KMS-11 (cell line): ENCODE results near the gene HSPA12A.

Experiments used
- H2AFZ ChIP-seq: fragments of 200-600 bp; sonication (generic); 2 replicates; pipeline ENCODE4 v1.6.1; 2016; ENCODE audit warnings: antibody characterized with exemption, mixed run types, low read depth
- H3K27ac ChIP-seq: fragments of 200-600 bp; sonication (generic); 2 replicates; pipeline ENCODE4 v1.6.1; 2016; ENCODE audit warnings: mild to moderate bottlenecking, mixed run types
- H3K27me3 ChIP-seq: fragments of 200-600 bp; sonication (generic); 2 replicates; pipeline ENCODE4 v1.6.1; 2017; ENCODE audit warnings: mild to moderate bottlenecking, low read depth, mixed run types, moderate library complexity; ENCODE audit not compliant: insufficient read depth
- H3K36me3 ChIP-seq: fragments of 200-600 bp; sonication (generic); 2 replicates; pipeline ENCODE4 v1.6.1; 2017; ENCODE audit warnings: mild to moderate bottlenecking, mixed run types; ENCODE audit not compliant: insufficient read depth
- H3K4me1 ChIP-seq: fragments of 200-600 bp; sonication (generic); 2 replicates; pipeline ENCODE4 v1.6.1; 2016; ENCODE audit warnings: mild to moderate bottlenecking, low read depth, mixed run types; ENCODE audit not compliant: poor library complexity, severe bottlenecking
- H3K4me2 ChIP-seq: fragments of 200-600 bp; sonication (generic); 2 replicates; pipeline ENCODE4 v1.7.0; 2016; ENCODE audit warnings: mild to moderate bottlenecking, mixed run types
- H3K4me3 ChIP-seq: fragments of 200-600 bp; sonication (generic); IDR thresholded peaks from 2 replicates; pipeline ENCODE4 v1.6.1; 2017; ENCODE audit warnings: low read depth, low read length, mixed read lengths; ENCODE audit not compliant: insufficient read depth
- H3K79me2 ChIP-seq: fragments of 200-600 bp; sonication (generic); 2 replicates; pipeline ENCODE4 v1.6.1; 2016; ENCODE audit warnings: low read depth, mixed run types; ENCODE audit not compliant: insufficient read depth
- H3K9ac ChIP-seq: fragments of 200-600 bp; sonication (generic); 2 replicates; pipeline ENCODE4 v1.6.1; 2016; ENCODE audit warnings: mild to moderate bottlenecking, mixed run types
- H4K20me1 ChIP-seq: fragments of 200-600 bp; sonication (generic); 2 replicates; pipeline ENCODE4 v1.6.1; 2016; ENCODE audit warnings: mild to moderate bottlenecking, mixed run types; ENCODE audit not compliant: insufficient read depth
- TF ChIP-seq, protein P1 (sequence below): fragments of 200-600 bp; sonication (generic); conservative IDR thresholded peaks from 2 replicates; pipeline ENCODE4 v1.6.1; 2017; ENCODE audit warnings: low read depth, mild to moderate bottlenecking, antibody characterized with exemption, low read length, moderate library complexity, mixed read lengths

HSPA12A gene

DNA sequence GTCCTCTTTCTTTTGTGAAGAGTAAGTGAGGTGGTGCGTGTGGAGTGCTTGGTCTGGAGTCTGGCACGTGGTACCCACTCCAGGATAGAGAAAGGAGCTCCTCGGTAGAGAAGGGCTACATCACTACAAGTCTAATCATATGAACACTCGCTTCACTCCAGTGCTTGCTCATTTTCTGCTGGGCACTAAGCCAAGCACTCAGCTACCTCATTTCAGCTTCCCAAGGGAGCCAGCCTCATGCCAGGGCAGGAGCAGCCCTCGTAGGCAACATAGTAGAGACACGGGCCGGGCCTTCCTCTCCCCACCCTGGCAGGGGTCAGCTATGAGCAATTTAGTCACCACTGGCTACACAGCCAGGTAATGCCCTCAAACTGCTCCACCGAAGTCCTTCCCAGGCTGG, 11.4 kb upstream of the HSPA12A start:
- Histone ChIP-seq H2AFZ (no peak overlapping the region), H3K4me2 (no peak overlapping the region), H4K20me1 (no peaks in the 10 kb centered on the region), H3K27ac (no peak overlapping the region), H3K4me3 (no peak overlapping the region), H3K79me2 (no peaks in the 10 kb centered on the region), H3K27me3 (no peaks in the 10 kb centered on the region), H3K4me1 (no peaks in the 10 kb centered on the region), H3K9ac (no peak overlapping the region), H3K36me3 (no peaks in the 10 kb centered on the region)
- TF ChIP-seq, protein P1, sequence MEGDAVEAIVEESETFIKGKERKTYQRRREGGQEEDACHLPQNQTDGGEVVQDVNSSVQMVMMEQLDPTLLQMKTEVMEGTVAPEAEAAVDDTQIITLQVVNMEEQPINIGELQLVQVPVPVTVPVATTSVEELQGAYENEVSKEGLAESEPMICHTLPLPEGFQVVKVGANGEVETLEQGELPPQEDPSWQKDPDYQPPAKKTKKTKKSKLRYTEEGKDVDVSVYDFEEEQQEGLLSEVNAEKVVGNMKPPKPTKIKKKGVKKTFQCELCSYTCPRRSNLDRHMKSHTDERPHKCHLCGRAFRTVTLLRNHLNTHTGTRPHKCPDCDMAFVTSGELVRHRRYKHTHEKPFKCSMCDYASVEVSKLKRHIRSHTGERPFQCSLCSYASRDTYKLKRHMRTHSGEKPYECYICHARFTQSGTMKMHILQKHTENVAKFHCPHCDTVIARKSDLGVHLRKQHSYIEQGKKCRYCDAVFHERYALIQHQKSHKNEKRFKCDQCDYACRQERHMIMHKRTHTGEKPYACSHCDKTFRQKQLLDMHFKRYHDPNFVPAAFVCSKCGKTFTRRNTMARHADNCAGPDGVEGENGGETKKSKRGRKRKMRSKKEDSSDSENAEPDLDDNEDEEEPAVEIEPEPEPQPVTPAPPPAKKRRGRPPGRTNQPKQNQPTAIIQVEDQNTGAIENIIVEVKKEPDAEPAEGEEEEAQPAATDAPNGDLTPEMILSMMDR: no peak

DNA sequence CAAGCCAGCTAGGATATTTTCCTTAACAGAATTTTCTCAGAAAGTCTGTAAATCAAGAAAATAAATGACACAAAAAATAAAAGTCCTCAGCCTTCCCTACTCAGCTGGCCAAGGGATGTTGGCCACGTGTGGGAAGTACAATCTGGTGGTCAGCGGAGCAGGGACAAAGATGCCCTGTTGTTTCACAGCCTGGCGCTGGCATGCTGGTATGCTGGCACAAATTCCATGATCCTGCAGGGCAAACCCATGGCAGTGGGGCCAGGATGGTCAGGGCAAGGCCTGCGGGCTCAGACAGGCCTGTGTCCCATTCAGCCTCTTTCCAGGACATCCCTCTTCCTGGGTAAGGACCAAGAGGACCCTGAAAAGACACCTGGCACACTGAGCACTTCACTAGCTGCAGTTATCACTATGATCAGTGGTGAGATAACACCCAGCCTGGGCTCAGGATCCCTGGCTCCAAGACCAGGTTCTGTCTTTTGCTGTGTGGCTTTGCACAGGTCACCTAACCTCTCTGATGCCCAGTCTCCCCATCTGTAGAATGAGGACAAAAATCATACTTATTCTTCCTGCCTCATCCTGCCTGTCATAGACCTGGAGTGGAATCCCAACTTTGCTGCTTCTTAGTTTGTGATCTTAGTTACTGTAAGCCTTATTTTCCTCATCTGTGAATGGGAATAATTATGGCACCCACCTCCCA, 10.8 kb upstream of the HSPA12A start:
- no peaks in the 10 kb centered on the region for H3K27me3 ChIP-seq
- H3K79me2 ChIP-seq: no peaks in the 10 kb centered on the region
- H3K4me3 ChIP-seq: no peak overlapping the region
- TF ChIP-seq, protein P1: no peak
- no peak overlapping the region for H3K9ac ChIP-seq
- H3K4me2 ChIP-seq: no peak overlapping the region
- H4K20me1 ChIP-seq: no peaks in the 10 kb centered on the region
- no peak overlapping the region for H3K27ac ChIP-seq
- no peak overlapping the region for H2AFZ ChIP-seq
- no peaks in the 10 kb centered on the region for H3K36me3 ChIP-seq
- H3K4me1 ChIP-seq: no peaks in the 10 kb centered on the region

DNA sequence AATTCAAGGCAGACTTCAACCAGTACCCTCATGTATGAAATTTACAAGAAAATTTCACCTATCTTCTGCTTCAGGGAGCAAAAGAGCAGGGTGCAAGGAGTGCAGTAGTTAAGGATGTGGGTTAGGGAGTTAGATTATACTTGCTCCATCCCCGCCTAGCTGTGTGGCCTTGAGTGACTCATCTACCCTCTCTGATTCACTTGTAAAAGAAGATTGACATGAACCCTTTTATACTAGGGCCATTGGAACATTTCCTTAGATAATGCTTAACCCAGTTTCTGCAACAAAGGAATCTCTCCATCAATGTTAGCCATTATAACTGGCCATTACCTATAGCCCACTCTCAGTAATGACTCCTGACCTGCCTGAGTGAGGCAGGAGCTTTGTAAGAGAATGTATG, 10.2 kb upstream of the HSPA12A start:
- Histone ChIP-seq H3K27me3 (no peaks in the 10 kb centered on the region), H4K20me1 (no peaks in the 10 kb centered on the region), H3K27ac (no peak overlapping the region), H3K4me1 (no peaks in the 10 kb centered on the region), H2AFZ (no peak overlapping the region), H3K4me3 (no peak overlapping the region), H3K4me2 (no peak overlapping the region), H3K36me3 (no peaks in the 10 kb centered on the region), H3K9ac (no peak overlapping the region), H3K79me2 (no peaks in the 10 kb centered on the region)
- TF ChIP-seq, protein P1: no peak

DNA sequence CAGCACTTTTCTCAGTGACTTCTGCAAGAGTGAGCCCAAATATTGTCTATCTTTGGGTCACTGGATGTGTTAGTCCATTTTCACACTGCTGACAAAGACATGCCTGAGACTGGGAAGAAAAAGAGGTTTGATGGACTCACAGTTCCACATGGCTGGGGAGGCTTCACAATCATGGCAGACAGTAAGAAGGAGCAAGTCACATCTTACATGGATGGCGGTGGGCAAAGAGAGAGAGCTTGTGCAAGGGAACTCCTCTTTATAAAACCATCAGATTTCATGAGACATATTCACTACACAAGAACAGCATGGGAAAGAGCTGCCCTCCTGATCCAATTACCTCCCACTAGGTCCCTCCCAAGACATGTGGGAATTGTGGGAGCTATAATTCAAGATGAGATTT, 6.1 kb upstream of the HSPA12A start:
- Histone ChIP-seq H2AFZ (no peak overlapping the region), H3K4me1 (no peaks in the 10 kb centered on the region), H3K36me3 (no peaks in the 10 kb centered on the region), H3K27me3 (no peaks in the 10 kb centered on the region), H4K20me1 (no peaks in the 10 kb centered on the region), H3K27ac (no peak overlapping the region), H3K79me2 (no peaks in the 10 kb centered on the region), H3K4me3 (no peak overlapping the region), H3K9ac (no peak overlapping the region), H3K4me2 (no peak overlapping the region)
- TF ChIP-seq, protein P1: no peak
